Mesenchymal stem cell (in vitro differentiated cells and primary cell): ENCODE results near the gene SPON2.

ENCODE experiments used
- DNase-seq: peaks from one replicate; pipeline ENCODE4 v3.0.0-alpha.2; 2013
- H2AFZ ChIP-seq: one replicate; pipeline ENCODE4 v1.6.1; 2013; ENCODE audit warnings: low read depth, mild to moderate bottlenecking, control low read depth, inconsistent platforms, low read length, moderate library complexity
- H2AK5ac ChIP-seq: 2 replicates; pipeline ENCODE4 v1.6.1; 2013; ENCODE audit warnings: low read length, moderate library complexity, mild to moderate bottlenecking, inconsistent platforms; ENCODE audit not compliant: severe bottlenecking
- H2BK120ac ChIP-seq: one replicate; pipeline ENCODE4 v1.6.1; 2013; ENCODE audit warnings: low read depth, mild to moderate bottlenecking, inconsistent platforms, low read length, moderate library complexity
- H2BK12ac ChIP-seq, 2 experiments: one replicate each; pipeline ENCODE4 v1.6.1; 2013; ENCODE audit warnings: inconsistent platforms in 2 of 2, low read length in 2 of 2, mild to moderate bottlenecking in 2 of 2, moderate library complexity in 2 of 2, control low read depth in 1 of 2
- H2BK15ac ChIP-seq: one replicate; pipeline ENCODE4 v1.6.1; 2013; ENCODE audit warnings: mild to moderate bottlenecking, low read depth, inconsistent platforms; ENCODE audit not compliant: poor library complexity, severe bottlenecking
- H2BK5ac ChIP-seq: 2 replicates; pipeline ENCODE4 v1.6.1; 2013; ENCODE audit warnings: low read depth, mild to moderate bottlenecking, low read length, control low read depth, inconsistent platforms; ENCODE audit not compliant: poor library complexity, severe bottlenecking
- H3K14ac ChIP-seq, 2 experiments: one replicate each; pipeline ENCODE4 v1.6.1; 2013; ENCODE audit warnings: inconsistent platforms in 2 of 2, low read length in 2 of 2, control low read depth in 1 of 2, mild to moderate bottlenecking in 1 of 2, moderate library complexity in 1 of 2
- H3K18ac ChIP-seq, 2 experiments: one replicate each; pipeline ENCODE4 v1.6.1; 2013; ENCODE audit warnings: inconsistent platforms in 2 of 2, low read length in 2 of 2, control low read depth in 1 of 2, low read depth in 1 of 2, mild to moderate bottlenecking in 1 of 2
- H3K23ac ChIP-seq, 2 experiments: one replicate each; pipeline ENCODE4 v1.6.1; 2013; ENCODE audit warnings: inconsistent platforms in 2 of 2, low read length in 2 of 2, mild to moderate bottlenecking in 2 of 2, moderate library complexity in 2 of 2, control low read depth in 1 of 2
- H3K27ac ChIP-seq: 2 replicates; pipeline ENCODE4 v1.5.1; 2013; ENCODE audit warnings: mild to moderate bottlenecking, moderate library complexity, low read length, control low read depth, inconsistent platforms; ENCODE audit not compliant: poor library complexity, severe bottlenecking
- H3K27me3 ChIP-seq, 2 experiments: 2 replicates each; pipeline versions ENCODE4 v1.6.1 to v1.7.0; 2013; ENCODE audit warnings: low read length in 2 of 2, mild to moderate bottlenecking in 2 of 2, moderate library complexity in 2 of 2, control low read depth in 1 of 2, inconsistent platforms in 1 of 2; ENCODE audit not compliant: control insufficient read depth in 1 of 2, insufficient read depth in 1 of 2
- H3K36me3 ChIP-seq, 2 experiments: 2 replicates each; pipeline versions ENCODE4 v1.6.1 to v1.7.0; 2013; ENCODE audit warnings: low read length in 2 of 2, control low read depth in 1 of 2, inconsistent platforms in 1 of 2, low read depth in 1 of 2, mild to moderate bottlenecking in 1 of 2; ENCODE audit not compliant: insufficient read depth in 2 of 2, control insufficient read depth in 1 of 2
- H3K4ac ChIP-seq, 2 experiments: one replicate each; pipeline ENCODE4 v1.6.1; 2013; ENCODE audit warnings: inconsistent platforms in 2 of 2, low read length in 2 of 2, mild to moderate bottlenecking in 2 of 2, moderate library complexity in 2 of 2, control low read depth in 1 of 2, low read depth in 1 of 2
- H3K4me1 ChIP-seq: 2 replicates; pipeline ENCODE4 v1.6.1; 2013; ENCODE audit warnings: low read depth, low read length, control low read depth; ENCODE audit not compliant: control insufficient read depth, insufficient read depth
- H3K4me2 ChIP-seq: 2 replicates; pipeline ENCODE4 v1.6.1; 2013; ENCODE audit warnings: low read length, mild to moderate bottlenecking, inconsistent platforms; ENCODE audit not compliant: poor library complexity, severe bottlenecking
- H3K4me3 ChIP-seq, 2 experiments: 2 replicates each; pipeline versions ENCODE4 v1.5.1 to v1.7.0; 2013; ENCODE audit warnings: low read length in 2 of 2, mild to moderate bottlenecking in 2 of 2, control low read depth in 1 of 2, low read depth in 1 of 2; ENCODE audit not compliant: insufficient read depth in 1 of 2
- H3K79me1 ChIP-seq: replicated peaks from 2 replicates; pipeline ENCODE4 v1.6.1; 2013; ENCODE audit warnings: mild to moderate bottlenecking, control low read depth, low read length, inconsistent platforms; ENCODE audit not compliant: poor library complexity, severe bottlenecking
- H3K9ac ChIP-seq: 2 replicates; pipeline ENCODE4 v1.7.0; 2013; ENCODE audit warnings: mild to moderate bottlenecking, low read length, moderate library complexity
- H3K9me3 ChIP-seq: 2 replicates; pipeline ENCODE4 v1.7.0; 2013; ENCODE audit warnings: mild to moderate bottlenecking, low read length; ENCODE audit not compliant: control insufficient read depth
- H4K8ac ChIP-seq: one replicate; pipeline ENCODE4 v1.6.1; 2013; ENCODE audit warnings: inconsistent platforms, mild to moderate bottlenecking, low read length, moderate library complexity
- H4K91ac ChIP-seq: one replicate; pipeline ENCODE4 v1.6.1; 2013; ENCODE audit warnings: mild to moderate bottlenecking, low read length, inconsistent platforms
- WGBS: methylation state at CpG from one replicate; pipeline ENCODE4 v1.1.7; 2013; ENCODE audit warnings: mixed read lengths; 5-methylcytosine and 5-hydroxymethylcytosine counted together

Gene SPON2

GRCh38 chr4:1182313-1182712 lies 9.9 kb upstream of the SPON2 start:
- Histone ChIP-seq H3K27ac (no peak overlapping the region), H3K18ac (no peak overlapping the region), H3K4me1 (peaks cover 17% of the 10 kb centered on the region), H3K4me3 (peak overlapping the region in 1 of 2 experiments; percentile 23), H3K9me3 (peaks cover 23% of the 10 kb centered on the region), H2BK5ac (no peak overlapping the region), H3K27me3 (peaks cover 0 to 3% of the 10 kb centered on the region in 2 experiments), H2AK5ac (no peak overlapping the region), H3K4ac (no peak overlapping the region), H4K8ac (no peak overlapping the region), H3K36me3 (peaks cover 0 to 16% of the 10 kb centered on the region in 2 experiments), H3K14ac (no peak overlapping the region), H3K4me2 (no peak overlapping the region), H2BK12ac (no peak overlapping the region), H3K79me1 (no peaks in the 10 kb centered on the region), H3K23ac (no peak overlapping the region), H2BK15ac (no peak overlapping the region), H2AFZ (no peak overlapping the region), H2BK120ac (no peak overlapping the region), H4K91ac (no peak overlapping the region), H3K9ac (no peak overlapping the region)
- no peak for DNase-seq

DNA sequence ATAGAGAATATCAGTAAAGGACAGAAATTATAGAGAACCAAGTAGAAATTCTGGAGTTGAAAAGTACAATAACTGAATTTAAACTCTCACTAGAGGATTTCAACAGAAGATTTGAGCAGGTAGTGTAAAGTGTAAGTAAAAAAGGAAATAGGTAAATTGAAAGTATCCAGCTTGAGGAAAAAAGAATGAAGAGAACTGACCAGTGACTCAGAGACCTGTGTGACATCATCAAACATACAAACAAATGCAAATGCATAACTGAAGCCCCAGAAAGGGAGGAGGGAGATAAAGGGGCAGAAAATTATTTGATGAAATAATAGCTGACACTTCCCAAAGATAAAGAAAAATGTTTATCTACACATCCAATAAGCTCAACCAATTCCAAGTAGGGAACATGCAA lies 8.3 kb upstream of the SPON2 start:
- Histone ChIP-seq H2BK15ac (no peak overlapping the region), H2BK120ac (no peak overlapping the region), H3K4me1 (peaks cover 26% of the 10 kb centered on the region), H3K4me2 (no peak overlapping the region), H3K9ac (no peak overlapping the region), H2AK5ac (no peak overlapping the region), H2BK5ac (no peak overlapping the region), H3K36me3 (peaks cover 0 to 16% of the 10 kb centered on the region in 2 experiments), H3K27ac (no peak overlapping the region), H3K4me3 (no peak overlapping the region), H3K14ac (no peak overlapping the region), H3K79me1 (no peaks in the 10 kb centered on the region), H3K4ac (no peak overlapping the region), H2BK12ac (no peak overlapping the region), H4K91ac (no peak overlapping the region), H3K27me3 (peaks cover 0 to 3% of the 10 kb centered on the region in 2 experiments), H3K23ac (no peak overlapping the region), H2AFZ (no peak overlapping the region), H3K9me3 (peaks cover 23% of the 10 kb centered on the region), H4K8ac (no peak overlapping the region), H3K18ac (no peak overlapping the region)
- no peak for DNase-seq

DNA sequence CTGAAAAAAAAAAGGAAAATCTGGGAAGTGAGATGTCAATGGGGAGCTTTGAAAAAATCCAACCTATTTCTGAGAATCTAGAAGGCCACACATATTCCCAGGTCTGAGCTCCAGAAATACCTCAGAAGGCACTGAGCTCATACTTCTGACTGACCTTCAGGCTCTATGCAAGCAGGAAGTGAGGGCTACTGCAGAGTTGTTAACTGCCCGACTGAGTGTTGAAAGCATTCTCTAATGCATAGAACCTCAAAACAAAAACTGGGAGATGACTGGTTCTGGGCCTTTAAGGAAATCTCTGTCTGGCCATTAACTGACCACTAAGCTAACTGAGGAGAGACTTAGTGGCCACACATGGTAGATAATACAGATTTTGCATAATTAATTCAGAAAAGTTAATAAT lies 7.6 kb upstream of the SPON2 start:
- Histone ChIP-seq H2BK12ac (no peak overlapping the region), H4K91ac (no peak overlapping the region), H2BK120ac (no peak overlapping the region), H3K9ac (no peak overlapping the region), H3K9me3 (peaks cover 23% of the 10 kb centered on the region), H3K4me2 (no peak overlapping the region), H2BK15ac (no peak overlapping the region), H3K27me3 (peaks cover 0 to 3% of the 10 kb centered on the region in 2 experiments), H2AFZ (no peak overlapping the region), H3K14ac (no peak overlapping the region), H3K79me1 (no peaks in the 10 kb centered on the region), H3K4me3 (no peak overlapping the region), H3K18ac (no peak overlapping the region), H3K27ac (no peak overlapping the region), H4K8ac (no peak overlapping the region), H2BK5ac (no peak overlapping the region), H2AK5ac (no peak overlapping the region), H3K36me3 (peaks cover 0 to 16% of the 10 kb centered on the region in 2 experiments), H3K4ac (no peak overlapping the region), H3K23ac (no peak overlapping the region), H3K4me1 (peaks cover 33% of the 10 kb centered on the region)
- no peak for DNase-seq
- 56% methylated on average over 1 of the region's 1 CpG for WGBS

DNA sequence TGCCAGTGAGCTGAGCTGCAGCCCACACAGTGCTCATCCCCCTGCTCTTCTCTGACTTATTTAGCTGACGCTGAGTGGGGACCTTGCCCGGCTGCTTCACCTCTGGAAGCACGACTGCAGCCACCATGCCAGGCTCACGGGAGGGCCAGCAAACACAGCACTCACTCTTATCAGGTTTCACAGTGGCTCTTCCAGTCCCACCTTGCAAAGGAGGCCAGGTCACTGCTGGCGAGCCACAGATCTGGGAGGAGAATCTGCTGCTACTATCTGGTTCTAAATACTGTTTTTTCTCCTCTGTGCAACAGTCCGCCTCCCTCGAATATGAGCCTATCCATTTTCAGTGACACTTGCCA lies 6.7 kb upstream of the SPON2 start:
- no peak for DNase-seq
- Histone ChIP-seq H3K14ac (no peak overlapping the region), H3K23ac (no peak overlapping the region), H2BK12ac (peak overlapping the region; percentile 27 to 82), H3K4me2 (no peak overlapping the region), H3K4me3 (no peak overlapping the region), H2BK120ac (no peak overlapping the region), H3K27me3 (peaks cover 0 to 3% of the 10 kb centered on the region in 2 experiments), H3K4me1 (peaks cover 38% of the 10 kb centered on the region), H2BK15ac (no peak overlapping the region), H3K18ac (peak overlapping the region; percentile 9 to 58), H3K9ac (no peak overlapping the region), H2BK5ac (no peak overlapping the region), H3K4ac (peak overlapping the region; percentile 54 to 86), H4K8ac (peak overlapping the region; percentile 52), H4K91ac (no peak overlapping the region), H3K27ac (no peak overlapping the region), H3K9me3 (peaks cover 23% of the 10 kb centered on the region), H2AFZ (no peak overlapping the region), H3K79me1 (no peaks in the 10 kb centered on the region), H3K36me3 (peaks cover 0 to 16% of the 10 kb centered on the region in 2 experiments), H2AK5ac (no peak overlapping the region)
- 70% methylated on average over 7 of the region's 7 CpGs for WGBS
